GM18505 (cell line): Measurements from ENCODE around the gene MTCP1.

Experiments
- ATAC-seq: cut with Tn5 transposase; IDR thresholded peaks from one replicate; pipeline ENCODE4 v1.9.1; 2021; ENCODE audit not compliant: unreplicated experiment
- POLR2A ChIP-seq: IDR thresholded peaks from 4 replicates; pipeline ENCODE4 v1.6.1; 2011; ENCODE audit warnings: borderline replicate concordance; ENCODE audit not compliant: insufficient read depth, insufficient read length; ENCODE audit errors: extremely low read depth

MTCP1 gene

GRCh38 chrX:155031657-155032056, 39.3 kb downstream of the MTCP1 start:
- no peak for TF ChIP-seq POLR2A
- ATAC-seq = no peak

DNA sequence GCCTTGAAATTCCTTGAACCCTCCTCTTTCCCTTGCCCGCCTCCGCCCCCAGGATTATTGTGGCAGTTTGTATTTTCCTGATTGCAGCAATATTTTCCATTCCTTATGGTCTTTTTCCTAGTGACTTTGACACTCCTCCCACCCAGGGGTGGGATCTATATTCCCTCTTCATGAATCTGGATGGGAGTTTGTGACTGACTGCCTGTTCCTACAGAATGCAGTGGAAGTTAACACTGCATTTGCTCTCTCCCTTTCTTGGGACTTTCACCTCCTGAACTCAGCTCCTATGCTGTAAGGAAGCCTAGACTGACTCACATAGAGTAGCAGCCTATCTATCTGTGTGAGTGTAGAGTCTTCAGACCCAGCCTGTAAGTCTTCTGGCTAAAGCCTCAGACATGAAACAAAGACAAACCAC, 42.1 kb downstream of the MTCP1 start:
- no peak for TF ChIP-seq POLR2A
- ATAC-seq = no peak

DNA sequence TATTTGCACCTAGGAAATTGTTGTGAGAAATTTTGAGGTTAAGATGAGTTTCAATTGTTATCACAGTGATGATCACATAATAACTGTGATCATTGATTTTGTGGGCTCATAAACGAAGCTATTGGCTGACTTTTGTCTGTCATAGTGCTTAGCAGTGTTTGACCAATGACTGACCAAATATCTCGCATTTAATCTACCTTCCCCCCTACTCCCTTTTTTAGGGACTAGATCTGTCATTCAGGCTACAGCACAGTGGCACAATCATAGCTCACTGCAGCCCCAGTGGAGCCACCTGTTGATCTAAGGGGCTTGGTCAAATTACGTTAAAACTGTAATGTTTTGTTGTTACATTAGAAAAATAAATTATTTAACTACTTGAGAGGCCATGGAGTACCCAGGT, 42.8 kb downstream of the MTCP1 start:
- no peak for TF ChIP-seq POLR2A
- no peak for ATAC-seq

DNA sequence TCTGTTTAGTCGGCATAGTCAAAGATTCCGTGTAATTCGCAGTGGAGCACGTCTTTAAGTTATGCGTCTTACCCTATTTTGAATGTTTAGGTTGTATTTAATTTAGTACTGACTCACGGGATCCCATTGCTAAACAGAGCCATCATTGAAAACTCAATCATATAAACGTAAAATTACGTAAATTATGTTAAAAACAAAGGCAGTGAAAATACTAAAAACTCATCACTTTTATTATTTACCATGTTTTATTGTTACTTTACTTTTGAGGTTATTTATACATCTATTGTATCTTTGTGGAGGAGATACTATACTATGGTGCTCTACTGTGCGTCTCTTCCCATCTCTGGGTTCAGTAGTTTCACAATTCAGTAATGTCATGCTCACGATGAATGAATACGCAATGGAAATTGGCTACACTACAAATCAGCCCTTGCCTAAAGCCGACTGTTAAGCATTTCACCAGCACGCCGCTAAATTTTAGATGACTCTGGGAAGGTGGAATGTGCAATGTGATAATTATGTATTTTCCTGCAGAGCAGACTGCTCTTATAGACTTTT, 43.3 kb downstream of the MTCP1 start:
- no peak for ATAC-seq
- no peak for TF ChIP-seq POLR2A

DNA sequence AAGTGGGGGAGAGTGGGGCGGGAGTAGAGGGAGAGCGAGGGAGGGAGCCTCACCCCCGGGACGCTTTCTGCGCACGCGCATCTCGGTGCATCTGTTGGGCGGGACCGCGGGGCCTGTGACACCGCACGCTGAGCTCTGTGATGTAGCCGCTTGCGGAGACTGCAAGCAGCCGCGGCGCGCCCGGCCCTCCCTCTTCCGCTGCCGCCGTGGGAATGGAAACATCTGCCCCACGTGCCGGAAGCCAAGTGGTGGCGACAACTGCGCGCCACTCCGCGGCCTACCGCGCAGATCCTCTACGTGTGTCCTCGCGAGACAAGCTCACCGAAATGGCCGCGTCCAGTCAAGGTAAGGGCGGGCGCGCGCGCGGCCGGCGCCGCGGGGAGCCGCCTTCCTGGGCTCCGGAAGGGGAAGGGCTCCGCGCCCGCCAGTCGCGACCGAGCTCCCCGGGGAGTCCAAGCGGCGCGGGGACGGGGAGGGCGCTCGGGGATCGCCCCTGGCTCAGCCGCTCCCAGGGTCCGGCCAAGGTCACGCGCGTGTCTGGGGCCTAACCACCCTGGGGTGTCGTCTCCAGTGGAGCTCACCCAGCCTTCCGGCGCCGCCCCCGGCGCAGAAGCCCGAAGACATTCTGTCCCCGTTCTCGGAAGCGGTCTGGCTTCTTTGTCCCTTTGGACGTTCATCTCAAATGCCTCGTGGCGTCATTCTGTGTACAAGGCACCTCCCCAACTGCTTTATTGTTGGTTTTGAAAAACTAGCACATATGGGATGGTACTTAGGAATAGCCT, 44.0 kb downstream of the MTCP1 start, which contains the start of gene FUNDC2:
Gene FUNDC2, plus strand, starts transcription at position 118 of the 782 bp plus-strand sequence. Its CDS starts 95 bp downstream, at position 213.
- peak; percentile 74 for TF ChIP-seq POLR2A
- ATAC-seq = peak; percentile 86

DNA sequence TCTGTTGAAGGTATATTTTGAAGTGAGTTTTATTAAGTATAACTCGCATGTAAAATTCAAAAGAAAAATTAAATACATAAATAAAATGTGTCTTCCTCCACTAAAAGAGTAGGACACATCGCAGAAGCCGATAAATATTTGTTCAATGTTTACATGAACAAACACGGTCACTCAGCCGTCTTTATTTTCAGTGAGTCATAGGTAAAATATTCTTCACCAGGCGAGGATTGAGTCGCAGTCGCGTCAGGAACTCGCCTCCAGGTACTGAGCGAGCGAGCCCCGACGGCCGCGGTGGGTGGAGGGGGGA, 44.6 kb downstream of the MTCP1 start:
- TF ChIP-seq POLR2A = no peak
- ATAC-seq = no peak

- no peak for ATAC-seq
- TF ChIP-seq POLR2A = no peak
Observed at GRCh38 chrX:155023907-155024833, 46.8 kb downstream of the MTCP1 start.

GRCh38 chrX:155022585-155022984, 48.4 kb downstream of the MTCP1 start, which contains the start of gene F8:
Gene F8 (minus strand): TSS chrX:155022723. CDS start chrX:155022552, 171 bp downstream.
- ATAC-seq = no peak
- no peak for TF ChIP-seq POLR2A

- no peak for TF ChIP-seq POLR2A
- ATAC-seq = no peak
Observed at GRCh38 chrX:155020591-155020990, 50.3 kb downstream of the MTCP1 start.
